HG02571 (cell line): ENCODE measurements around the gene CDC42BPA.
"Not testable (repeated sequence)": the region's sequence is repeated elsewhere in the genome, so short reads cannot be mapped to it uniquely, and the experiment has no call there.

Experiments used
- ATAC-seq: cut with Tn5 transposase; IDR thresholded peaks from one replicate; pipeline ENCODE4 v1.9.1; 2021; ENCODE audit warnings: mild to moderate bottlenecking, moderate library complexity; ENCODE audit not compliant: unreplicated experiment

The CDC42BPA gene

DNA sequence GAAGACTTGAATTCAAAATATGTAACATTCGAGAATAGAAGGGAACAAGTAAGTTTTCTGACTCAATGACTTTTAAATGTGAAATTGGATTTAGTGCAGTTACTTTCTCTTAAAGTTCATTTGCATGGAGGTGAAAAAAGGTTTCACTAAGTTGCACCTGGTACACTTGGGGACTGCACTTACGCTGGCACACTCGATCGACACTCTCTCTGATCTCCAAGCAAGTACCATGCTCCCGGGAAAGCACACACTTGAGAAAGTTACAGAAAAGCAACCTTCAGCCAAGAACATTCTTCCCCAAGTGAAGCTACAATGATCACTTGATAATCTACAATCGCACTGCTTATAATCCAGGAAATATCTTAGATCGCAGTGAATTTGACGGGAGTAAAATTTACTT lies 315.1 kb downstream of the CDC42BPA start:
- no peak for ATAC-seq

DNA sequence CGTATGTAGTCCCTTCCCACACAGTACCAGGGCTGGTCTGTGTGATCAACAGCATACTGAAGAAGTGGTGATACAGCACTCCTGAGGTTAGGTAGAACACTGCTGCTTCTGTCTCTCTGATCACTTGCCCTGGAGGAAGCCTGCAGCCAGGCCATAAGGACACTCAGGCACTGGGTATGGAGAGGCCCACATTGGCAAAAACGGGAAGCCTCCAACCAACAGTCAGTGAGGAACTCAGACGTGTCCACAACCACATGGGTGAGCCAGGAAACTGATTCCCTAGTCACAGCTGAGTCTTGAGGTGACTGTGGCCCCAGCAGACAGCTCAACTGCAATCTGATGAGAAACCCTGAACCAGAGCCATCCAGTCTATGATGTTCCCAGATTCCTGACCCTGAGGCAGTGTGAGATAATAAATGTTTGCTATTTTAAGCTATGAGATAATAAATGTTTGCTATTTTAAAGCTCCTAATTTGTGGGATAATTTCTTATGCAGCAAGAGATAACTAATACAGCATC lies 315.7 kb downstream of the CDC42BPA start:
- no peak for ATAC-seq

DNA sequence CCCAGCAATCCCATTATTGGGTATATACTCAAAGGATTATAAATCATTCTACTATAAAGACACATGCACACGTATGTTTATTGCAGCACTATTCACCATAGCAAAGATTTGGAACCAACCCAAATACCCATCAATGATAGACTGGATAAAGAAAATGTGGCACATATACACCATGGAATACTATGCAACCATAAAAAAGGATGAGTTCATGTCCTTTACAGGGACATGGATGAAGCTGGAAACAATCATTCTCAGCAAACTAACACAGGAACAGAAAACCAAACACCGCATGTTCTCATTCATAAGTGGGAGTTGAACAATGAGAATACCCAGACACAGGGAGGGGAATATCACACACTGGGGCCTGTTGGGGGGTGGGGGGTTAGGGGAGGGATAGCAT lies 318.7 kb downstream of the CDC42BPA start:
- ATAC-seq: not testable (repeated sequence)

DNA sequence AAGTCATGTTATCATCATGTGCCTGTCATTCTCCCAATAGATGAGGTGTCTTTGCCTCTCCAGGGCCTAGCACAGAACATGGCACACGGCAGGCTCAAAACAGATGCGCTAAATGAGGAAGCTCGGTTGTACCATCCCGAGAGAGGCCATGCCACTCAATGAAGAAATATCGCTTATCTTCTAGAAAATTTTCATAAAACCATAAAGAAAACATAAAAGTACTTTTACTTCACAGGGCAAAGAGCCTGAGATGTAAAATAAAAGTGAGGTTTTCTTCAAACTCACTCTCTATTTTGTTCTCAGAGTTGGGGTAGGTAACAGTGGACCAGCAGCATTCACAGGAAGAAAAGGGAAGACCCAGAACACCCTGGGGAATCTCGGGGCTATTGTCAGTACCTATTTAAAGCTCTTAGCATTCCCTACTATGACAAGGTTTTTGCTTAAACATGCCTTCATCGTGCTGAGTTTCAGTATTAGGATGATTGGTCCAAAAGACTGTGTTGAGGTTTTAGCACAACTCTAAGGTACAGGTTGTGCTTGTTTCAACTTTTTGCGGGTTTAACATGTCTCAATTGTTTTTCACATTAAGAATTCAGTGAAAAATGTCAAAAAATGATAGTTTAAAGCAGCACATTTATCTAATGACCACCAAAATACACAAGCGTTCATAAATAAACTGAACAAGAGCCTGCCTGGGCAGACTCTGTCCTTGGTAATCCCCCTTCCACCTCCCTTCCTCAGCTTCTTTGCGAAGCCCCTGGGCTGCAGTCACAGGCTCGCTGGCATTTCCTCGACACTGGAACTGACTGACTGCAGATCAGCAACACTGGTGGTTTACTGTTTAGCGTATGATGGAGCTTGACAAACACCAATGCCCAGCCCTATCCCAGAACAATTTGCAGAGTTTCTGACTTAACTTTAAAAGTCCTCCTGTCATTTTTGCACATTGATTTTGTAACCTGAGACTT lies 322.6 kb downstream of the CDC42BPA start:
- ATAC-seq: peak; percentile 92

DNA sequence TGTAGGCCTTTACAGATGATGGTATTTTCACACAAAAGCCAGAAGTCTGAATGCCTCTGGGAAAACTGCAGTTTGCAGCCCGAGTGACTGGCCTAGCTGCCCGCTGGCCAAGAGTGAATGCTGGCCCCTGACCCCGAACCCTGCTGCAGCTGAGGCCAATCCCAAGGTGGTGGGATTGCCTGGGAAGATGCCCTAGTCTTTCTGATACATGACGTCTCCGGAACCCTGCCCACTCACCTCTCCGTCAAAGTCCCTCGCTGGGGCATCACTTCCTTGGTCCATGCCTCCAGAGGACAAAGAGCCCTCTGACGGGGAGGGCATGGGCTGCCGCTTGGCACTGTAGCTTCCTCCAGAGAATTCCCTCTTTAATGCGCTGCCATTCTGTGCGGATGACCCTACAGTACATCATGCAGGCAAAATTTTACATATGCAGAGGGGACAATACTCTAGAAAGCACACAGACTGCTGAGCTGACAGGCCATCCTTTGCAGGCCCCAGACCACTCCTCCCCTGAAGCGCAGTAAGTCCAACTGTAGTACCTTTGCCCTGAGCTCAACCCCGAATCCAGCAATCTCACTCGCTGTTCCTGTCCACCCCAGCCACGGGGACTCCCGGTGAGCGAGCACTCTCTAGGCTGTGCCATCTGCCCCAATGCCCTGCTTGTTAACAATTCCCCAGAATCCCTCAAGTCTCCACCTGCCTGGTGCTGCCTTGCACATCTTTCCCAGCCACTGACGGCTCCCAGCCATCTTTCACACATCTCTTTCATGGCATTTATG lies 323.5 kb downstream of the CDC42BPA start:
- peak; percentile 7 for ATAC-seq

DNA sequence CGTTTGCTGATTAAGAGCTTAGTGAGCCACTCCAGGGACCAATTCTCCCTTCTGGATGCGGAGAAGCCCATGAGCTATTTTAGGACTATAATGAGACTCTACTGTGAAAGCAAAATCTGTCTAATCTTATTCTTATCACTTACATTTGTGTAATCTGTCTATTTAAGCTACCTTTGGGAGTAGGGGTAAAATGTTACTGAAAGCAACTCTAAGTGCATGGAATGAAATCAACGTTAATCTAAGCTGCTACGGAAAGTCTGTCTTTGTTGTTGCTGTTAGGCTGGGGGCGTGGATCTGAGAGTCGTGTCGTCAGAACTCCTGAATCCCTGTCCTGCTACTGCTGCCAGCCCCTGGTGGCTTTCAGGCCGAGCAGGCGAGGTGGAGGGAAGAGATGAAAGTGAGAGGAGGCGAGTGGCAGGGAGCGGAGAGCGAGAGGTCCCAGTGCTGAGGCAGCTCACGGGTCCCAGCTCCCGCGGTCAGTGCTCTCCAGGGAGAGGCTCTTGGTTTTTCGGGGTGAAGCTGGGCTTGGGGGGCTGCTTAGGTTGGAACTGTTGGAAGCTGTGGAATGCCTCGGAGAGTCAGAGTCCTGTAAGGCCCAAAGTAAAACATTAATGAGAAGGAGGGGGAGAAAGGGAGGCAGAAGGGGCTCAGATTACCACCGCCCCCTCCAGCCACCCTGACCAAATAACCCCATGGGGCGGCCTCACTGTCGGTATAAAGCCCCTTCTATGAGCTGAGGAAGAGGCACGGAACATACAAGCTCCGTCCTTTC lies 324.3 kb downstream of the CDC42BPA start:
- ATAC-seq: no peak

DNA sequence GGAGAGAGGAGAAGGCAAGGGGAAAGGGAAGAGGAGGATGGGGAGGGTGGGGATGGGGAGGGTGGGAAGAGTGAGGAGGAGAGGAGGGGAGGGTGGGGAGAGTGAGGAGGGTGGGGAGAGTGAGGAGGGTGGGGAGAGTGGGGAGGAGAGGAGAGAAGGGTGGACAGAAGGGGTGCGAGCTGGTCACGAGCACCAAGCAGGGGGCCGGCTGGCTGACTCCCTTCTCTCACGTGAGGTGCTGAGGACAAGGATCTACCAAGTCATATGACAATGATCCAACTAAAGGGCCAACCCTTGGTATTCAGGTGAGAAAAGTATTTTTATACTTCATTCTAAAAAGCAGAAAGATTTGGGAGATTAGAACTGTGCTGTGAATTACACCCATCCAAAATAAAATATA lies 326.4 kb downstream of the CDC42BPA start:
- ATAC-seq: no peak

DNA sequence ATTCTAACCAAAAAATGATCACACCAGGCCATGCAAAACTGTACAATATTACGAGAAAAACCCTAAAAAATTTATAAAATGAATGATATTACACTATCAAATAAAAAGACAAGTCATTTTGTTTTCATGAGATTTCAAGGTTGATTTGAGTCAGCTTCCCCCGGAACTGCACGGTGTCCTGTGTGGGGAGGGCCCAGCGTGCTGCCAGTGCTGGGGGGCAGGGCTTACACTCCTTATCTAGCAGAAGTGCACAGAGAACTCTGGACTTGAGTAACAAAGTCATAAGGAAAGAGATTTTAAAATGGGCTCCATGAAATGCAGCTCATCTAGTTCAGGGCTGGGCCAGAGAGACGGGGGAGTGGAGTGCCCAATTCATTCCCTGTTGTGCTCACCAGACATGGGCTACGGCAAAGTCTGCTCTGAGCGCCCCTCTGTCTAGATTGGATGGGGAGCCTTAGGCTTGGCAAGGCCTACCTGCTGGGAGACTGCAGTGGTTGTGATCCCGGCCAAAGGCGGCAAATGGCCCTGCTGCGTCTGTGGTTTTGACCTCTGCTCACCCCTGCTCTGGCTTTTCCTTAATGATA lies 328.1 kb downstream of the CDC42BPA start:
- no peak for ATAC-seq

DNA sequence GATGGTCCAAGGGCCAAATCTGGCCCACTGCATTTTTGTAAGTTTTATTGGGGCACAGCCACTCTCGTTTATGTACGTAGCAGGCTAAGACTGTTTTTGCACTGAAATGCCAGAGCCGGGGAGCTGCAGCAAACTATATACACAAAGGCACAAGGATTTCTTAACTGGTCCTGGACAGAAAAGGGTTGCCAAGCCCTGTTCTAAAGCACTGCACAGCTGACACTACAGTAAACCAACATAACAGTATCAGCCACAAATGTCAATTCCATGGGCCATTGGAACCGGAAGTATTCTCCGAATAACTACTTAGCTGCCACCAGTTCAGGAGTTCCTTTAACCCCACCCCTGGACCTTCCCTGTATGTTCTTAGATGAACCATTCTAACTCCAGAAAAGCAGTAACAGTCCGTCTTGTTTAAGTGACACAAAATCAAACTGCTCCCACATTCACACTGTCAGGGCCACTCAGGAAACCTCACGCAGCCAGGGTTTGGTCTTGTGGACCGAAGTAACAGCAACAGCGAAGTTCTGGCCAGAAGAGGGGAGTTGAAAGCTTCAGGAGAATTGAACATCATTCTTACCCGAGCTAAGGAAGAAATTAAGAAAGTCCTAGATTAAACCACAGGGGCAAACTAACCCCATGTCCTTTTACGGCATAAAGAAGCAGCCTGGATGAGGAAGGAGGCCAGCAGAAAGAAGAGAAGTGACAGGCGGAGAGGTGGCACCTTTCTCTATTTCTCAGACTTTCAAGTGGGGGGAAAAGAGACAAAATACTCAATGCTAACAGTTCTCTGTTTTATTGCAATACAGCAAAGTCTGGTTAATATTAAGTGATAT lies 329.0 kb downstream of the CDC42BPA start:
- no peak for ATAC-seq

DNA sequence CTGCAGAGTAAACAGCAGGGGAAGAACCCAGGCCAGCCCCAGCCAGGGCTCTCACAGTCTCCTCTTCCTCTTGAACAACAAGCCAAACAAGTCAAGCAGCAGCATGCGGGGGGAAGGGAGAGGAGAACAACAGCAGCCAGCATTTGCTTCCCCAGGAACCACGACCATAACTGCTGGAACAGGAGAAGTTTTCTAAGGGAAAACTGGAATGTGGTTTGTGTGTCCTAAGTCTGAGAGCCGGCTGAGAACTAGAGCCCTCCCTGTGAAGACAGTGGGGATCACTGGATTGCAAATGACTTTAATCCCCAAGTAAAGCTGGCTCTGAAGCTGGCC lies 330.0 kb downstream of the CDC42BPA start:
- no peak for ATAC-seq

DNA sequence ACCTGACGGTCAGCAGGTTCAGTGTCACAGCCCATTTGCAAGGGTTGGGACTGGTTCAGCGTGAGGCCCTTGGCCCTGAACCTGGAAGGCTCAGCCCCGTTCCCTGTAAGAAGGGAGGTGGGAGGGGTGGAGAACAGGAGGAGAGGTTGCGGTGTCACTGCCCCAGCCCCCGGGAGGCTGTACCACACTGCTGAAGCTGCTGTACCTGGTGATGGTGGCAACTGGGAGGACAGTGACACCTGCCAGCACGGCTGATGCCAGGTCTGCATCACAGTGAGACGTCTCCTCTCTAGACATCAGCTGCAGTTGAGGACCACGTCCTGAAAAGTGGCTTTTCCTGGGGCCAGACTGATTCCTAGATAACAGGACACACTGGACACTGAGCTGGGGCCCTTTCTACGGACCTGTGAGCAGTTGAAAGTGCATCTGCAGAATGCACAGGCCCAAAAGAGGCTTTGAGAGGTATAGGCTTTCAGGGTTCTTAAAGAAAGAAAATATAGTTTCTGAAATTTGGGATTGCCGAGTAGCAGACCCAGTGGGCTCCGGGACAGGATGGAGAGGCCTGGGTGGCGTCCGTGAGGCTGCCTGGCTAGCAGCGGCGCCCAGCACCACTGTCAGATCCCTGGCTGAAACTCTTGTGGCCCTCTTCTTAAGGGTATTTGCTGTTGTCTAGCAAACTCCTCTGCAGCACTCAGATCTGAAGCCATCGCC lies 330.5 kb downstream of the CDC42BPA start:
- no peak for ATAC-seq

DNA sequence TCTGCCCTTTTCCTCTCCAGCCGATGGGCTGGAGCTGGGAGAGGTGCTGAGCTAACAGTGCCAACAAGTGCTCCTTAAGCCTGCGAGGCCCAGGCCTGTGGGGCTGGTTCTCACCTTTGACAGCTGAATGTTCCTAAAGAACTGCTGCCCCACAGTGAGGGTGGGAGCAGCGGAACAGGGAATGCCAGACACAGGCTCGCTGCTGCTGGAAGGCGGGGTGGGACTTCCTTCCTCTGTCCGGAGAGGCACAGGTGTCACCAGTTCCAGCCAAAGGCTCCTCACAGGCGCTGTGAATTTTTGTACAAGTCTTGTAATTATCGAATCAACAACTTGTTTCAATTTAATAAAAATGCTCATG lies 331.1 kb downstream of the CDC42BPA start:
- no peak for ATAC-seq

DNA sequence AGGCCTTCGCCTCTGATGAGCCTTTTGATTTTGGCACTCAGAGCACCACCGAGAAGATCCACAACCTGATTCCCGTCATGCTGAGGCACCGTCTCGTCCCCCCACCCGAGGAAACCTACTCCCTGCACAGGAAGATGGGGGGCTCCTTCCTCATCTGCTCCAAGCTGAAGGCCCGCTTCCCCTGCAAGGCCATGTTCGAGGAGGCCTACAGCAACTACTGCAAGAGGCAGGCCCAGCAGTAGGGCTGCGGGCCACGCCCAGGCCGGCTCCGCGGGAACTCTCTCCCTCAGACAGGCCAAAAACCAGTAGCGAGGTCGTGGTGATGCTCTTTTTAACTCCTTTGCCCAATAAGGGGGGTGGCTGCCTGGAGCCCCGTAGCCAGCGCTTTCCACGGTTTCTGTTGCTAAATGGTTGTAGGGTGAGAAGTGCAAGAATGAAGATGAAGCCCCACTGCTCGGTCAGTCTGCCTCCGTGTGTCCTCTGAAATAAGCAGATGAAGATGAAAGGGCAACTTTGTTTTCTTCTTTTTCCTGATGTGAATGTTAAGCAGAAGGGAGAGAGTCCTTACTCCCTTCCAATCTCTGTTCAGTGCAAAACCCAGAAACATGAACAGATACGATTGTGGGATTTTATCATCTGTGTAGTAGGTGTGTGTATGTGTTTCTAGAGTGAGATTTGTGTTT lies 331.7 kb downstream of the CDC42BPA start:
- no peak for ATAC-seq

DNA sequence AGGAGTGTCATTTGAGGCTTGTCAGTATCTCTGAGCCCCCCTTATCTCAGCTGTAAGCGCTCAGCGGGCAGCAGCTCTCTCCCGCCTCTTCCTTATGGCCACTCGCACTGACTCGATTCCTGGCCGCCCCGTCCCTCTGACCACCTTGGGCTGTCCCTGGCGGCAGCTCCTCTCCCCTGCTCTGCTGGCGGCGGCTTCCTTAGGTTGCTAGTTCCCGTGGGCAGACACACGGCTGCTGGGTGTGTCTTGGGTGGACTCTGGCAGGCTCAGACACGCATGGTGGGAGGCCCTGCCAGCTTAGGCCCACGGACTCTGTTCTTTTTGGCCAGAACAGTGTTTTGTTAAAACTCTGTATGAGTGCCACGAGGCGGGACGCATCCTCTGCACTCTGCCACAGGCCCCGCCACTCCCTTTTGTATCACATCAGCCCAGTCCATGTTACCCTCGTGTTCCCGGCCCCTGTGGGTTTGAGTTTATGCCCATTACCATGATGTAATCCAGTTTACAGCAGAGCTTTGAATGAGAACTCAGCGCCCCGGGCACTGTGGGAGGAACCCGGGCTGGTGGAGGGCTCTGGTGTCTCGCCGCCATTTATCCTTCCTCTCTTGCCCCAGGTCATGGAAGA lies 332.3 kb downstream of the CDC42BPA start:
- no peak for ATAC-seq

DNA sequence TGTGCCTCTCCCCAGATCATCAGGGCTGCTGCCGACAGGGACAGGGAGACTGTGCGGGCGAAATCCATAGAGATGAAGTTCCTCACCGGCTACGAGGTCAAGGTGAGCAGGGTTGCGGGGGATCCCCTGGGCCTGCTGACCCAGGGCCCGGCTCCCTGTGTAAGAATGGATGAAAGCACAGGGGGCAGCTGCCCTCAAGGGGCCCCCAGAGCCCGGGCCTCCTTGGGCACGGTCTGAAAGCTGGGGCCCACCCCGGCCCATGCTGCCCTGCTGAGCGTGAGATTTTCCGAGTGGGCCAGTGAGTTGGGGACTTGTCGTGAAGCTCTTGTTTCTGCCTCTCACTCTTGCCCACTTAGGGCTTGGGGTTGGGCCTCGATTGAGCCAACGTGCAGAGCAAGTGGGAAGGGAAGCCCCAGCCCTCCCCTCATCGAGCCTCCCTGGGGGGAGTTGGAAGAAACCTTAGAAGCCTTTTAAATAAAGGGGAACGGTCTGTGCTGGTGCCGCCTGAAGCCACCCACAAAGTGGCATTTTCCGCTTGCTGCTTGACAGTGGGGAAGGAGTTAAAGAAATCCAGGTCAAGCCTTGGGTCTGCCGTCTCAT lies 333.0 kb downstream of the CDC42BPA start:
- ATAC-seq: no peak

DNA sequence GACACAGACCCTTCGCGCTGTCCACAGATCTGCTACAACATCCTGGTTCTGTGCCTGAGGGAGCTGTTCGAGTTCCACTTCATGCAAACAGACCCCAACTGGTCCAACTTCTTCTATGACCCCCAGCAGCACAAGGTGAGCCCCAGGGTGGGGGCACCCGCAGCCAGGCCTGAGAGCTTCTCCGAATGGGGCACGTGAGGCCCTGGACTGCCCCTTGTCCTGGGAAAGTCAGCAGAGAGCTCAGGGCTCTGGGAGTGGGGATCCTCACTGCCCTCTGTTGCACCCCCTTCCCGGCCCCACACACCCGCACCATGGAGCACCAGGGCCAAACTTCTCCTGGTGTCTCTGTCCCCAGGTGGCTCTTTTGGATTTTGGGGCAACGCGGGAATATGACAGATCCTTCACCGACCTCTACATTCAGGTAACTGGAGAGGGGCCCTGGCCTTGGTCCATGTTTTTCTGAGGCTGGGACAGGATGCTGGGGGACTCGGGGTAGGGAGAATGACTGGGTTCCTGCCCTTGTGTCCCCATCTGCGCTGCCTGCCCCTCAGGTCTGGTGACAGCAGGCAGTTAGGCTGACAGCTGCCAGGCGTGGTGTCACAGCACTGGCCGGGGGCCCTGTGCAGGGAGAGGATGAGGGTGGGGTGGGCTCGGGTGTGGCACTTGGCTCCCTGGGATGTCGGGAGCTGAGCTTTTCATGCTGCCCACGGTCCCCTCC lies 333.6 kb downstream of the CDC42BPA start:
- no peak for ATAC-seq

DNA sequence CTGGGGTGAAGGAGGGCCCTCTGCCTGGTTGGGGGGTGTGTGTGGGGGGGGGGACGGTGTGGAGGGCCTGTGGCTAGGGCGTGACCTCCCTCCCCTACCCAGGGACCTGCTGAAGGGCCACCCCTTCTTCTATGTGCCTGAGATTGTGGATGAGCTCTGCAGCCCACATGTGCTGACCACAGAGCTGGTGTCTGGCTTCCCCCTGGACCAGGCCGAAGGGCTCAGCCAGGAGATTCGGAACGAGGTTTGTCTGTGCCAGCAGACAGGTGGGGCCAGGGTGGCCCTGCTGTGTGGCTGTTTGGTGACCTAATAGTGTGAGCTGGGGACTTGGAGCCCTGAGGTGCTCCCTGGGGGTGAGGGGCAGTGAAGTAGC lies 334.3 kb downstream of the CDC42BPA start:
- ATAC-seq: no peak
